GM18505 (cell line): ENCODE data around the gene RAB6A.
"Not testable (repeated sequence)": the region's sequence is repeated elsewhere in the genome, so short reads cannot be mapped to it uniquely, and the experiment has no call there.

Experiments used
- ATAC-seq: cut with Tn5 transposase; IDR thresholded peaks from one replicate; pipeline ENCODE4 v1.9.1; 2021; ENCODE audit not compliant: unreplicated experiment
- POLR2A ChIP-seq: IDR thresholded peaks from 4 replicates; pipeline ENCODE4 v1.6.1; 2011; ENCODE audit warnings: borderline replicate concordance; ENCODE audit not compliant: insufficient read depth, insufficient read length; ENCODE audit errors: extremely low read depth

The RAB6A gene

GRCh38 chr11:73760679-73761402 is at the start of gene RAB6A:
Gene RAB6A (minus strand): TSS chr11:73761074. CDS start chr11:73760635, 439 bp downstream.
- TF ChIP-seq POLR2A, result peak; percentile 87
- peak; percentile 89 for ATAC-seq

- no peak for ATAC-seq
- no peak for TF ChIP-seq POLR2A
Observed at GRCh38 chr11:73810637-73811036, 49.8 kb upstream of the RAB6A start.

- ATAC-seq, result no peak
- no peak for TF ChIP-seq POLR2A
Observed at GRCh38 chr11:73808052-73808451, 47.2 kb upstream of the RAB6A start.

- no peak for ATAC-seq
Observed at GRCh38 chr11:73804712-73805111, 43.8 kb upstream of the RAB6A start.

GRCh38 chr11:73801136-73801535 is 40.3 kb upstream of the RAB6A start:
- ATAC-seq, result no peak
- no peak for TF ChIP-seq POLR2A

More at GRCh38 chr11:73804712-73805111, 43.8 kb upstream of the RAB6A start:
- TF ChIP-seq POLR2A, result no peak

GRCh38 chr11:73800276-73800806 is 39.5 kb upstream of the RAB6A start:
- no peak for ATAC-seq
- no peak for TF ChIP-seq POLR2A

- no peak for ATAC-seq
- no peak for TF ChIP-seq POLR2A
Observed at GRCh38 chr11:73797457-73797856, 36.6 kb upstream of the RAB6A start.

GRCh38 chr11:73795925-73796632 is 35.2 kb upstream of the RAB6A start:
- TF ChIP-seq POLR2A, result no peak
- no peak for ATAC-seq

- ATAC-seq, result no peak
- TF ChIP-seq POLR2A, result no peak
Observed at GRCh38 chr11:73792584-73792983, 31.7 kb upstream of the RAB6A start.

- ATAC-seq, result no peak
- TF ChIP-seq POLR2A, result no peak
Observed at GRCh38 chr11:73789279-73789670, 28.4 kb upstream of the RAB6A start.

- peak; percentile 93 for ATAC-seq
- peak; percentile 84 for TF ChIP-seq POLR2A
Observed at GRCh38 chr11:73787643-73788558, 27.0 kb upstream of the RAB6A start, which contains the start of gene MRPL48. Gene MRPL48 (plus strand): TSS chr11:73787874. CDS start chr11:73787972, 98 bp downstream.

- ATAC-seq, result no peak
- TF ChIP-seq POLR2A, result no peak
Observed at GRCh38 chr11:73787051-73787642, 26.3 kb upstream of the RAB6A start.

GRCh38 chr11:73785467-73785866 is 24.6 kb upstream of the RAB6A start:
- ATAC-seq, result not testable (repeated sequence)

- no peak for ATAC-seq
- no peak for TF ChIP-seq POLR2A
Observed at GRCh38 chr11:73784734-73785133, 23.9 kb upstream of the RAB6A start.
